GM12873 (cell line): Measurements from ENCODE around the gene ITPR3.
A peak's percentile ranks its signal among the peaks of the same experiment; 100 is the strongest.

Experiments
- TF ChIP-seq, protein P1 (sequence below): IDR thresholded peaks from 2 replicates; pipeline ENCODE4 v1.5.1; 2012; ENCODE audit warnings: low read depth, mild to moderate bottlenecking, moderate library complexity, low read length, control low read depth; ENCODE audit not compliant: insufficient read depth; ENCODE audit errors: missing control alignments

The ITPR3 gene

DNA sequence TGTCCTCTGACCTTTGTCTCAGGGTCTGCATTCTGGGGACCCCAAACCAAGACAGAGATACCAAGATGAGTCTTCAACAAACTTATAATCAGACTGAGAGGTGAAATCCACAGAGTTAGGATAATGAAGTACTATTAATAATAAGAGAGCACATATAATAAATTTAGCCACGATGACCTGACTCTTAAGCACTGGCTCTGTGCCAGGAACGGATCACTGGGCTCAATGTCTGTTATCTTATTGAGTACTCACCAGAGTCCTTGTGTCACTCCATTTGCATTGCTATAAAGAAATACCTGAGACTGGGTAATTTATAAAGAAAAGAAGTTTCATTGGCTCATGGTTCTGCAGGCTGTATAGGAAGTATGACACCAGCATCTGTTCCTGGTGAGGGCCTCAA is 18.9 kb upstream of the ITPR3 start:
- TF ChIP-seq, protein P1, sequence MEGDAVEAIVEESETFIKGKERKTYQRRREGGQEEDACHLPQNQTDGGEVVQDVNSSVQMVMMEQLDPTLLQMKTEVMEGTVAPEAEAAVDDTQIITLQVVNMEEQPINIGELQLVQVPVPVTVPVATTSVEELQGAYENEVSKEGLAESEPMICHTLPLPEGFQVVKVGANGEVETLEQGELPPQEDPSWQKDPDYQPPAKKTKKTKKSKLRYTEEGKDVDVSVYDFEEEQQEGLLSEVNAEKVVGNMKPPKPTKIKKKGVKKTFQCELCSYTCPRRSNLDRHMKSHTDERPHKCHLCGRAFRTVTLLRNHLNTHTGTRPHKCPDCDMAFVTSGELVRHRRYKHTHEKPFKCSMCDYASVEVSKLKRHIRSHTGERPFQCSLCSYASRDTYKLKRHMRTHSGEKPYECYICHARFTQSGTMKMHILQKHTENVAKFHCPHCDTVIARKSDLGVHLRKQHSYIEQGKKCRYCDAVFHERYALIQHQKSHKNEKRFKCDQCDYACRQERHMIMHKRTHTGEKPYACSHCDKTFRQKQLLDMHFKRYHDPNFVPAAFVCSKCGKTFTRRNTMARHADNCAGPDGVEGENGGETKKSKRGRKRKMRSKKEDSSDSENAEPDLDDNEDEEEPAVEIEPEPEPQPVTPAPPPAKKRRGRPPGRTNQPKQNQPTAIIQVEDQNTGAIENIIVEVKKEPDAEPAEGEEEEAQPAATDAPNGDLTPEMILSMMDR: no peak

DNA sequence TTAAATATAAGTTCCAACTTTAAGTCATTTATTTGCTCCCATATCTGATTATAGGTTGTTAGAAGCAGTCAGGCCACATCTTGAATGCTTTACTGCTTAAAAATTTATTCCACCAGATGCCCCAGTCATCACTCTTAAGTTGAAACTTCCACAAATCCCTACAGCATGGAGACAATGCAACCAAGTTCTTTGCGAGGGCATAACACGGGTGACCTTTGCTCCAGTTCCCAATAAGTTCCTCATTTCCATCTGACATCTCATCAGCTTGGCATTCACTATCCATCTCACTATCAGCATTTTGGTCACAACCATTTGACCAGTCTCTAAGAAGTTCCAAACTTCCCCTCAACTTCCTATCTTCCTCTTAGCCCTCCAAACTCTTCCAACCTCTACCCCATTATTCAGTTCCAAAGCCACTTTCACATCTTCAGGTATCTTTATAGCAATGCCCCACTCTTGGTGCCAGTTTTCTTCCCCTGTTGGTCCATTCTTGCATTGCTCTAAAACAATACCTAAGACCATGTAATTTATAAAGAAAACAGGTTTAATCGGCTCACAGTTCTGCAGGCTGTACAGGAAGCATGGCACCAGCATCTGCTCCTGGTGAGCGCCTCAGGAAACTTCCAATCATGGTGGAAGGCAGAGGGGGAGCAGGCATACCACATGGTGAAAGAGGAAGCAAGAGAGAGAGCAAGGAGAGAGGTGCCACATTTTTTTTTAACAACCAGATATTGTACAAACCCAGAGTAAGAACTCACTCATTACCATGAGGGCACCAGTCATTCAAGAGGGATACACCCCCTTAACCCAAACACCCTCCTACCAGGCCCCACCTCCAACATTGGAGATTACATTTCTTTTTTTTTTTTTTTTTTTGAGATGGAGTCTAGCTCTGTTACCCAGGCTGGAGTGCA is 15.9 kb upstream of the ITPR3 start:
- TF ChIP-seq, protein P1: no peak

DNA sequence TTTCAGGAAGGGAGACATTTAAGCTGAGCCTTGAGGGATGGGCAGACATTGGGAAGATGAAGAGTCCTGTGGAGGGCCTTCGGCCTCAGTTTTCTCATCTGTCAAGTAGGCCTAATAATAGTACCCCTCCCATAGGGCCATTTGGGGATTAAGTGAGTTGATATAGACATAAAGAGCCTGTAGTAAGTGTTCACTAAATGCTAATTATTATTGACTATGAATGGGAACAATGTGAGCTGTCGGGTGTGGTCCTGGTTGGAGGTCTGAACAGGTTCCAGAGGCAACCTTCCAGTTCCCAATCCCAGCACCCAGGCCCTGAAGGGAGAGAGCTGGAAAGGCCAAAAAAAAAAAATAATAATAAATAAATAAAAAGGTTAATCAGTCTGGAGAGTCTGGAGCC is 14.5 kb upstream of the ITPR3 start:
- TF ChIP-seq, protein P1: no peak

DNA sequence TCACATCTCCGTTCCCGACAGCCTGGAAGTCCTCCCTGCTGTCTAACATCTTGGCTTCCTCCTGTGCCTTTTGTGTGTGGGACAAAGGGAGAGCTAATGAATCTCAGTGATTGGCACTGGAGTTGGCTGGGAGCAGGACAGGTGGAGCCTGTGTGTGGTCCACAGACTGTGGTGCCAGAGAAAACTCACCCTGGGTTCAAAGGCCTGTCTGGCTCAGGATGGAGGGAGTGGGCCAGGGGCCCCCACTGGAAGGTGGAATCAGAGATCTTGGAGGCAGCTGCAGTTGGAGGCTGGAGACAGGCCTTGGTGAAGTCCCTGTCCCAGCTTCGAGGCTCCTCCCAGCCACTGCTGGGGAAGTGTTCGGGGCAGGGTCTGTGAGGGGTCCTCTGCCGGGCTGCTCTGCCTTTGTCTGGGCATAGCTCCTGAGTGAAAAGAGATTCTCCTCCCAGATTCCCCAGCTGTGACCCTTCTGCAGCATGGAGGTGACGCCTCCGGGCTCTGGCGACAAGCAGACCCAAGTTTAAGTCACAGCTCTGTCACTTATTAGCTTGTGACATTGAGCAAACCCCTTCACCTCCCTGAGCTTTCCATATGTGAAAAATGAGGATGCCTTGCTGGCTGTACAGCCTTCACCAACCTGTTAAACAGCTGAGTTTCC is 13.9 kb upstream of the ITPR3 start:
- TF ChIP-seq, protein P1: no peak

DNA sequence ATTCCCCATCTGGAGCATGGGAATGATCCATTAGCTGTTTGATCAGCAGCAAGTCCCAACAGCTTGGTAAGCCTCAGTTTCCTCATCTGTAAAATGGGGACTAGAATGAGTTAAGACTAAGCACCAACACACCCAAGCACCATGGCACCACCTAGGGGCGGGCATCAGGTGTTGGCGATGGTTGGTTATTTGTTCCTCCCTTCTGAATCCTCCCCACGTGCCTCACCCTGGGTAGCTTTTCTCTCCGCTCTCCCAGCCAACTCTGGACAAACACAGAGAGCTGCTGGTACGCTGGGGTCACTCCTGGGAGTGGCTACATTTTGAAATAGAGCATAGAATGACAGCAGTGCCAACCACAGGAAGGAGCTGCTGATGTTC is 13.3 kb upstream of the ITPR3 start:
- TF ChIP-seq, protein P1: peak; percentile 74

DNA sequence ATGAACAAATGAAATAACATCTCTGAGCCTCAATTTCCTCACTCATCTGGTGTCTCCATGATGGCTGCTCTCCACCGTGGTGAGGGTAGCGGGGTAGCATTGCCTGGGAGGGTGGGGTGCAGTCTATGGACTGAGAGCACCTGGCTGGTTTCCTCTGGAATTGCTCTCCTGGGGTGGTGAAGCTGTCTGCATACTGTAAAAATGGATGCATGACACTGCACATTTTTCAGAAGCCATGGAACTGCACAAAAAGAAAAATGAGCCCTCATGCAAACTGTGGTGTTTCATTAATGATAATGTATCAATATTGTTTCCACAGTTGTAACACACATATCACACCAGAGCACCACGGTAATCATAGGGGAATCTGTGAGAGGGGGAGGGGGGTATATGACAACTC is 12.1 kb upstream of the ITPR3 start:
- TF ChIP-seq, protein P1: no peak

DNA sequence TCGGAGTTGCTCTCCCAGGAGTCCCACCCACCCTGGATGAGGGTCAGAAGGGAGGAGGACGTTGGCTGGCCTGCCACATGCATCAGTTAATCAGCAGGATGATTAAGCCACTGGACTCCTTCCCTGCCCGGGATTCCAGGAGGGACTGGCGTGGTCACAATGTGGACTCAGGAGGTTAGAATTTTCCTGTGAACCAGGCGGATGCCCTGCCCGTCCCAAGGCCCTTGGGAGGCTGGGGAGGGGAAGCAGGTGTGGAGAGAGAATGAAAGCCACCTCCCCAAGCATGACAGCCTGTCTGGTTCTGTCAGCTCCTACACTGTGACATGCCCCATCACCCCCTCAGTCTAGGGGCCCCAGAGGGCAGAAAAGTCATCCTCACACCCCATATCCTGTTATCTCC is 11.6 kb upstream of the ITPR3 start:
- TF ChIP-seq, protein P1: no peak
